ENCODE measurements around the gene DAB2IP. TPM values are rescaled to one million over a fixed set of nuclear protein-coding genes. Genes with fewer than 3 reads are reported as not detected.

Gene DAB2IP
- total RNA-seq, 1 experiment from 2014 or later: 19.1 TPM

GRCh38 chr9:121758693-121759092 is 107.3 kb downstream of the DAB2IP start:
- no peak for DNase-seq (ENCODE audit: low spot score)

GRCh38 chr9:121759996-121760395 is 108.6 kb downstream of the DAB2IP start:
- no peak for DNase-seq (ENCODE audit: low spot score)

GRCh38 chr9:121760571-121760970 is 109.1 kb downstream of the DAB2IP start:
- no peak for DNase-seq (ENCODE audit: low spot score)

- no peak for DNase-seq (ENCODE audit: low spot score)
Measured at GRCh38 chr9:121763131-121763530, 111.7 kb downstream of the DAB2IP start.

GRCh38 chr9:121763561-121764370 is 112.3 kb downstream of the DAB2IP start:
- DNase-seq (ENCODE audit: low spot score): no peak

GRCh38 chr9:121764371-121764730 is 112.9 kb downstream of the DAB2IP start:
- no peak for DNase-seq (ENCODE audit: low spot score)

GRCh38 chr9:121765021-121765950 is 113.9 kb downstream of the DAB2IP start:
- DNase-seq (ENCODE audit: low spot score): peak; percentile 75

GRCh38 chr9:121766081-121766683 is 114.7 kb downstream of the DAB2IP start:
- no peak for DNase-seq (ENCODE audit: low spot score)

GRCh38 chr9:121767171-121767769 is 115.8 kb downstream of the DAB2IP start:
- no peak for DNase-seq (ENCODE audit: low spot score)

GRCh38 chr9:121768416-121769015 is 117.1 kb downstream of the DAB2IP start:
- DNase-seq (ENCODE audit: low spot score): no peak

- no peak for DNase-seq (ENCODE audit: low spot score)
Measured at GRCh38 chr9:121769939-121770338, 118.5 kb downstream of the DAB2IP start.

GRCh38 chr9:121770415-121771273 is 119.2 kb downstream of the DAB2IP start:
- DNase-seq (ENCODE audit: low spot score): peak; percentile 37

- no peak for DNase-seq (ENCODE audit: low spot score)
Measured at GRCh38 chr9:121771418-121771817, 120.0 kb downstream of the DAB2IP start.

GRCh38 chr9:121771851-121772599 is 120.6 kb downstream of the DAB2IP start:
- DNase-seq (ENCODE audit: low spot score): no peak

- DNase-seq (ENCODE audit: low spot score): no peak
Measured at GRCh38 chr9:121772600-121773285, 121.3 kb downstream of the DAB2IP start.

- DNase-seq (ENCODE audit: low spot score): no peak
Measured at GRCh38 chr9:121773286-121773953, 122.0 kb downstream of the DAB2IP start.

GRCh38 chr9:121773954-121774714 is 122.7 kb downstream of the DAB2IP start:
- no peak for DNase-seq (ENCODE audit: low spot score)
